HepG2 (cell line): ENCODE results near the gene ORC3.

Experiments
- HCFC1 ChIP-seq: fragments of 150-350 bp; IDR thresholded peaks from 2 replicates; pipeline ENCODE4 v1.6.1; 2014; ENCODE audit warnings: low read depth, low read length
- HMG20B ChIP-seq: conservative IDR thresholded peaks from 2 replicates; pipeline ENCODE4 v1.6.1; 2016; ENCODE audit warnings: missing genetic modification reagents, missing compliant biosample characterization
- KAT8 ChIP-seq: IDR thresholded peaks from 2 replicates; pipeline ENCODE4 v1.6.1; 2016; ENCODE audit warnings: missing genetic modification reagents, missing compliant biosample characterization
- NR1H2 ChIP-seq: sonication (generic); formaldehyde crosslinking; IDR thresholded peaks from 2 replicates; pipeline ENCODE4 v1.8.1; 2022; ENCODE audit warnings: low read depth, missing genetic modification reagents, borderline replicate concordance
- SP1 ChIP-seq, 2 experiments: fragments of 450-650 bp in 1 of 2; sonication (generic) in 1 of 2; formaldehyde crosslinking in 1 of 2; IDR thresholded peaks; 2 replicates each; pipeline versions ENCODE4 v1.4.0 to v1.6.1; 2016 to 2020; ENCODE audit warnings: missing genetic modification reagents in 1 of 2
- XBP1 ChIP-seq: sonication (generic); formaldehyde crosslinking; IDR thresholded peaks from 2 replicates; pipeline ENCODE4 v1.5.0; 2020; ENCODE audit warnings: missing genetic modification reagents
- TF ChIP-seq, protein P1 (sequence below): sonication (generic); formaldehyde crosslinking; IDR thresholded peaks from 2 replicates; pipeline ENCODE4 v1.4.0; 2020; ENCODE audit warnings: mild to moderate bottlenecking, missing genetic modification reagents
- TF ChIP-seq, protein P2 (sequence below), 2 experiments: sonication (generic) in 1 of 2; formaldehyde crosslinking in 1 of 2; IDR thresholded peaks; 2 replicates each; pipeline versions ENCODE4 v1.5.1 to v1.6.1; 2011 to 2020; ENCODE audit warnings: borderline replicate concordance in 1 of 2, low read depth in 1 of 2, low read length in 1 of 2, mild to moderate bottlenecking in 1 of 2, missing genetic modification reagents in 1 of 2, moderate library complexity in 1 of 2
- TF ChIP-seq, protein P3 (sequence below): sonication (generic); formaldehyde crosslinking; IDR thresholded peaks from 2 replicates; pipeline ENCODE4 v1.8.0; 2022; ENCODE audit warnings: mild to moderate bottlenecking, missing genetic modification reagents, moderate library complexity

DNA sequence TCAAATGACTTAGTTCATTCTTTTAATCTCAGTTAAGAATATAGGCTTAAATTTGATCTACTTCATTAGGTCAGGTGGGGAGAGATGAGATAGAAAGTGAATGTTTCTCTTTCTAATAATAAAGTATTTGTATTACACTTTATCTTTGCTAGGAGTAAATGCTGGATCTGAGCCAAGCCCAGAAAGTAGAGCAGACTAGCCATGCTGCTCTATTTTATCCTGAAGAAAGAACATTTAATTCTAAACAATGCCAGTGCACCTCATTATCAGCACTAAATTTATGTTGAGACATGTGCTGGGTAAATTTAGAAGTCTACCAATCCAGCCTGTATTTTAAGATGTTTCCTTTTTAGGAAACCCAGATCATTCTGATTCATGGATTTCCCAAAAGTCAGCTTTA, 68.6 kb downstream of the ORC3 start:
- TF ChIP-seq SP1 (IDR thresholded peaks at IDR 0.05) (no peak), SP1 (CRISPR knock-in tag; IDR thresholded peaks at IDR 0.05) (no peak), HMG20B (CRISPR knock-in tag) (no peak), NR1H2 (CRISPR knock-in tag) (no peak), KAT8 (no peak), HCFC1 (no peak), XBP1 (no peak)
- TF ChIP-seq, protein P1, sequence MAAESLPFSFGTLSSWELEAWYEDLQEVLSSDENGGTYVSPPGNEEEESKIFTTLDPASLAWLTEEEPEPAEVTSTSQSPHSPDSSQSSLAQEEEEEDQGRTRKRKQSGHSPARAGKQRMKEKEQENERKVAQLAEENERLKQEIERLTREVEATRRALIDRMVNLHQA (CRISPR knock-in tag), result no peak
- TF ChIP-seq, protein P2, sequence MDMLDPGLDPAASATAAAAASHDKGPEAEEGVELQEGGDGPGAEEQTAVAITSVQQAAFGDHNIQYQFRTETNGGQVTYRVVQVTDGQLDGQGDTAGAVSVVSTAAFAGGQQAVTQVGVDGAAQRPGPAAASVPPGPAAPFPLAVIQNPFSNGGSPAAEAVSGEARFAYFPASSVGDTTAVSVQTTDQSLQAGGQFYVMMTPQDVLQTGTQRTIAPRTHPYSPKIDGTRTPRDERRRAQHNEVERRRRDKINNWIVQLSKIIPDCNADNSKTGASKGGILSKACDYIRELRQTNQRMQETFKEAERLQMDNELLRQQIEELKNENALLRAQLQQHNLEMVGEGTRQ (IDR thresholded peaks at IDR 0.05; ENCODE audit: low read depth, low read length), result no peak
- TF ChIP-seq, protein P2 (CRISPR knock-in tag; IDR thresholded peaks at IDR 0.05; ENCODE audit: borderline replicate concordance), result no peak
- TF ChIP-seq, protein P3, sequence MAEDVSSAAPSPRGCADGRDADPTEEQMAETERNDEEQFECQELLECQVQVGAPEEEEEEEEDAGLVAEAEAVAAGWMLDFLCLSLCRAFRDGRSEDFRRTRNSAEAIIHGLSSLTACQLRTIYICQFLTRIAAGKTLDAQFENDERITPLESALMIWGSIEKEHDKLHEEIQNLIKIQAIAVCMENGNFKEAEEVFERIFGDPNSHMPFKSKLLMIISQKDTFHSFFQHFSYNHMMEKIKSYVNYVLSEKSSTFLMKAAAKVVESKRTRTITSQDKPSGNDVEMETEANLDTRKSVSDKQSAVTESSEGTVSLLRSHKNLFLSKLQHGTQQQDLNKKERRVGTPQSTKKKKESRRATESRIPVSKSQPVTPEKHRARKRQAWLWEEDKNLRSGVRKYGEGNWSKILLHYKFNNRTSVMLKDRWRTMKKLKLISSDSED (CRISPR knock-in tag), result no peak
